Thoracic aorta (tissue), 2 donors: Measurements from ENCODE around the gene RRAS. TPM values are rescaled to one million over a fixed set of nuclear protein-coding genes. Genes with fewer than 3 reads are reported as not detected.
A peak's percentile ranks its signal among the peaks of the same experiment; 100 is the strongest.

ENCODE experiments used
- ATAC-seq: fragments of 150-250 bp; one replicate; pipeline ENCODE4 v1.8.0; 2017; ENCODE audit warnings: low read depth; ENCODE audit not compliant: insufficient number of reproducible peaks, low FRiP score
- DNase-seq: peaks from one replicate; pipeline ENCODE4 v3.0.0-alpha.2; 2020; ENCODE audit warnings: low spot score
- H3K27ac ChIP-seq, 2 donors: fragments of 200-600 bp; sonication (generic); 1 replicate in 1 of 2; 2 replicates in 1 of 2; pipeline ENCODE4 v1.5.1; 2016; ENCODE audit warnings: mild to moderate bottlenecking in 2 of 2, moderate library complexity in 2 of 2
- H3K27me3 ChIP-seq: fragments of 200-600 bp; sonication (generic); replicated peaks from 2 replicates; pipeline ENCODE4 v1.6.0; 2016; ENCODE audit warnings: mild to moderate bottlenecking; ENCODE audit not compliant: insufficient read depth
- H3K36me3 ChIP-seq: fragments of 200-600 bp; sonication (generic); one replicate; pipeline ENCODE4 v1.5.1; 2016
- H3K4me1 ChIP-seq, 2 donors: fragments of 200-600 bp; sonication (generic); 1 replicate in 1 of 2; 2 replicates in 1 of 2; pipeline versions ENCODE4 v1.5.1 to v1.6.0; 2016; ENCODE audit warnings: low read depth in 2 of 2, mild to moderate bottlenecking in 1 of 2; ENCODE audit not compliant: control insufficient read depth in 1 of 2
- H3K4me3 ChIP-seq: fragments of 200-600 bp; sonication (generic); 2 replicates; pipeline ENCODE4 v1.5.1; 2016; ENCODE audit warnings: mild to moderate bottlenecking
- H3K9me3 ChIP-seq: fragments of 200-600 bp; sonication (generic); 2 replicates; pipeline ENCODE4 v1.5.1; 2016
- total RNA-seq, 2 donors: library from RNA; depleted of rRNA; stranded (reverse); fragments of >200 nt; gene quantifications; one replicate each; pipeline versions ENCODE4 v1.1.0 to v1.2.3, GENCODE V29; 2016
- TF ChIP-seq, protein P1 (sequence below): fragments of 200-600 bp; sonication (generic); IDR thresholded peaks from one replicate; pipeline ENCODE4 v1.5.1; 2019; ENCODE audit warnings: antibody characterized with exemption

Gene RRAS
- total RNA-seq, 2 donors from 2014 or later = 82.2 to 188 TPM

DNA sequence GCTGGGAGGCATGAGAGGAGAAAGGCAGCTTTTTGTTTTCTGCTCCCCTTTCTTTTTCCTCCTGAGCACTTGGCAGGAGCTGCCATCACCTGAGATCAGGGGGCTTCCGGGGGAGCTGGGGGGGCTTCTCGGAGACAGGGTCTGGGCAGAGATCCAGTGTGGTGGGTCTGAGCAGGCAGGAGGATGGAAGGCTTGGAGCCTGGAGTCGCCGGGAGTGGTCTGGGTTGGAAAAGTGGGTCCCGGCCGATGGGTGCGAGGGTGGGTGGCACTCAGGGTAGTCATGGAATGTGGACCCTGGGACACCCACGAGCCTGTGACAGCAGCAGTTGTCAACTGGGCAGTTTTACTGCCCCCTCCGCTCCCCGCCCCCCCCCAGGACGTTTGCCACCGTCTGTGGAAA lies 47.2 kb upstream of the RRAS start:
- Histone ChIP-seq H3K4me3 (no peak overlapping the region), H3K9me3 (no peaks in the 10 kb centered on the region), H3K27me3 (no peaks in the 10 kb centered on the region), H3K36me3 (peaks cover 36% of the 10 kb centered on the region), H3K4me1 (peaks cover 4 to 28% of the 10 kb centered on the region in 2 donors), H3K27ac (no peak overlapping the region)
- no peak for ATAC-seq
- no peak for DNase-seq
- TF ChIP-seq, protein P1, sequence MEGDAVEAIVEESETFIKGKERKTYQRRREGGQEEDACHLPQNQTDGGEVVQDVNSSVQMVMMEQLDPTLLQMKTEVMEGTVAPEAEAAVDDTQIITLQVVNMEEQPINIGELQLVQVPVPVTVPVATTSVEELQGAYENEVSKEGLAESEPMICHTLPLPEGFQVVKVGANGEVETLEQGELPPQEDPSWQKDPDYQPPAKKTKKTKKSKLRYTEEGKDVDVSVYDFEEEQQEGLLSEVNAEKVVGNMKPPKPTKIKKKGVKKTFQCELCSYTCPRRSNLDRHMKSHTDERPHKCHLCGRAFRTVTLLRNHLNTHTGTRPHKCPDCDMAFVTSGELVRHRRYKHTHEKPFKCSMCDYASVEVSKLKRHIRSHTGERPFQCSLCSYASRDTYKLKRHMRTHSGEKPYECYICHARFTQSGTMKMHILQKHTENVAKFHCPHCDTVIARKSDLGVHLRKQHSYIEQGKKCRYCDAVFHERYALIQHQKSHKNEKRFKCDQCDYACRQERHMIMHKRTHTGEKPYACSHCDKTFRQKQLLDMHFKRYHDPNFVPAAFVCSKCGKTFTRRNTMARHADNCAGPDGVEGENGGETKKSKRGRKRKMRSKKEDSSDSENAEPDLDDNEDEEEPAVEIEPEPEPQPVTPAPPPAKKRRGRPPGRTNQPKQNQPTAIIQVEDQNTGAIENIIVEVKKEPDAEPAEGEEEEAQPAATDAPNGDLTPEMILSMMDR = no peak

GRCh38 chr19:49686503-49687088 lies 46.7 kb upstream of the RRAS start:
- Histone ChIP-seq H3K27me3 (no peaks in the 10 kb centered on the region), H3K4me1 (peaks cover 4 to 25% of the 10 kb centered on the region in 2 donors), H3K4me3 (no peak overlapping the region), H3K9me3 (no peaks in the 10 kb centered on the region), H3K27ac (no peak overlapping the region), H3K36me3 (peaks cover 42% of the 10 kb centered on the region)
- DNase-seq (no peak), ATAC-seq (no peak)
- TF ChIP-seq, protein P1 = no peak

- DNase-seq (no peak), ATAC-seq (no peak)
- Histone ChIP-seq H3K9me3 (no peaks in the 10 kb centered on the region), H3K4me3 (no peak overlapping the region), H3K4me1 (peaks cover 7 to 21% of the 10 kb centered on the region in 2 donors), H3K27ac (no peak overlapping the region), H3K27me3 (no peaks in the 10 kb centered on the region), H3K36me3 (peaks cover 44% of the 10 kb centered on the region)
- TF ChIP-seq, protein P1 = no peak
Observed at GRCh38 chr19:49685845-49686332, 45.9 kb upstream of the RRAS start.

DNA sequence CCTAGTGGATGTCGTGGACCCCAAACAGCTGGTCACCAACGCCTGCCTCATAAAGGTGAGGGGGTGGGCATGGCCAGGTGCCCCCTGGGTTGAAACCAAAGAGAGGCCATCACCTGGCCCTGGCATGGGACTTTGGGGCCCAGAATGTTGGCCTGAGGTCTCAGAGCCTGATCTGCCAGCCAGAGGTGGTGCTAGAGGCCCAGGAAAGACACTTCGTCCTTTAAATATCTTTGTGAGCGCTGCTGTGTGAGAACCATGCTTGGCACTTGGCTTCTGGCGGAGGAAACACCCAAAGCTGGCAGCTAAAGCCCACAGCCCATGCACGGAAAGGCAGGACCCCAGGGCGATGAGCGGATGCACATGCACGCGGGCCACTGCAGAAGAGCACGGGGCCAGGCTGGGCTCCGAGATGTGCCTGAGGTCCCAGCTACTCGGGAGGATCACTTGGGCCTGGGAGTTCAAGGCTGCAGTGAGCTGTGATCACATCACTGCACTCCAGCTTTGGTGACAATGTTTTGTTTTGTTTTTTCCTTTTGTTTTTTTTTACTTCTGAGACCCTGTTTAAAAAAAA lies 45.1 kb upstream of the RRAS start:
- DNase-seq = no peak
- H3K27ac ChIP-seq = no peak overlapping the region
- TF ChIP-seq, protein P1 = no peak
- no peaks in the 10 kb centered on the region for H3K27me3 ChIP-seq
- H3K4me1 ChIP-seq = peaks cover 15 to 21% of the 10 kb centered on the region in 2 donors
- H3K4me3 ChIP-seq = no peak overlapping the region
- H3K36me3 ChIP-seq = peaks cover 44% of the 10 kb centered on the region
- ATAC-seq = no peak
- no peaks in the 10 kb centered on the region for H3K9me3 ChIP-seq

DNA sequence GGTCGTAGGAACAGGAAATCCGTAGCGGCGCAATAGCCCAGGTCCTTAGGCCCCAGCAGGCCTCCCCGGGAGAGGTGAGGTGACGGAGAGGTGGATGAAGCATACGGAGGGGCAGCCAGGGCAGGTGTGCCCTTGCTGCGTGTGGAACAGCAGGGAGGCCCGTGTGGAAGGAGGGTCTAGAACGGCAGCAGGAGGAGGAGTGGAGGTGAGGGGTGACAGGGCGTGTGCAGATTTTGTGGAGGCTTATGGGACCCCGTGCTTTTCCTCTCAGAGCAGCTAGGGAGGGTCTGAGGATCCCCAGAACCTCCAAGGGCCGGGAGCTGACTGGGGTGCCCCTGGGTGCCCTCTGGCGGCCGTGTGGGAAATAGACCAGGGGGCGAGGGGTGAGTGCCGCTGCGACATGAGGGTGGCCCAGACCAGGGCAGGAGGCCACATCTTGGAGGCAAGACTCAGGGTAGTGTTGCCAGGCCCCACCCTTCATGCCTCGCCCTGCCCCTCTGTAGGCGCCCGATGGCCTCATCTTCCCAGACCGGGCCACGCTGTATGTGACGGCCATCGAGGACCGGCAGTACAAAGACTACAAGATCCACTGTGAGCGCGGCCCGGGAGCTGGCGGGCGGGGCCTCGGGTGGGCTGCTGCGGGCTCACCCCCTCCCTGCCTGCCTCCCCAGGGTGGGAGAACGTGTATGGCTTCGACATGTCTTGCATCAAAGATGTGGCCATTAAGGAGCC lies 44.5 kb upstream of the RRAS start:
- TF ChIP-seq, protein P1 = peak; percentile 21
- H3K4me3 ChIP-seq = no peak overlapping the region
- no peak for DNase-seq
- peaks cover 44% of the 10 kb centered on the region for H3K36me3 ChIP-seq
- no peaks in the 10 kb centered on the region for H3K9me3 ChIP-seq
- H3K4me1 ChIP-seq = peaks cover 13 to 21% of the 10 kb centered on the region in 2 donors
- no peaks in the 10 kb centered on the region for H3K27me3 ChIP-seq
- H3K27ac ChIP-seq = no peak overlapping the region
- no peak for ATAC-seq
